Measurements from ENCODE around the gene COL15A1.

- TF ChIP-seq CTCF (IDR thresholded peaks at IDR 0.05; ENCODE audit: low read depth, low read length) (no peak), EZH2phosphoT487 (IDR thresholded peaks at IDR 0.05; ENCODE audit: low read depth) (no peak)
Observed at GRCh38 chr9:98929071-98929470, 14.6 kb upstream of the COL15A1 start.
